ENCODE measurements around the gene EIF3D.
A peak's percentile ranks its signal among the peaks of the same experiment; 100 is the strongest.

Gene EIF3D

GRCh38 chr22:36512333-36512732, 16.6 kb downstream of the EIF3D start:
- TF ChIP-seq EP300 (IDR thresholded peaks at IDR 0.05; ENCODE audit: borderline replicate concordance) (no peak), TEAD4 (IDR thresholded peaks at IDR 0.05) (no peak), RAD21 (IDR thresholded peaks at IDR 0.05; ENCODE audit: low read depth) (no peak), REST (IDR thresholded peaks at IDR 0.05; ENCODE audit: low read depth) (no peak), CEBPB (IDR thresholded peaks at IDR 0.05) (no peak), FOXM1 (IDR thresholded peaks at IDR 0.05; ENCODE audit: borderline replicate concordance, low read depth) (no peak), ZBTB7A (IDR thresholded peaks at IDR 0.05; ENCODE audit: low read depth) (no peak), EGR1 (IDR thresholded peaks at IDR 0.05) (no peak), CREB1 (IDR thresholded peaks at IDR 0.05; ENCODE audit: low read depth) (no peak), USF1 (IDR thresholded peaks at IDR 0.05) (no peak), TCF12 (IDR thresholded peaks at IDR 0.05; ENCODE audit: low read depth) (no peak), YY1 (IDR thresholded peaks at IDR 0.05; ENCODE audit: low read depth) (no peak), TAF1 (IDR thresholded peaks at IDR 0.05; ENCODE audit: low read depth) (no peak), NFIC (IDR thresholded peaks at IDR 0.05) (no peak)
- TF ChIP-seq, protein P1, sequence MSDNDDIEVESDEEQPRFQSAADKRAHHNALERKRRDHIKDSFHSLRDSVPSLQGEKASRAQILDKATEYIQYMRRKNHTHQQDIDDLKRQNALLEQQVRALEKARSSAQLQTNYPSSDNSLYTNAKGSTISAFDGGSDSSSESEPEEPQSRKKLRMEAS (IDR thresholded peaks at IDR 0.05): no peak

DNA sequence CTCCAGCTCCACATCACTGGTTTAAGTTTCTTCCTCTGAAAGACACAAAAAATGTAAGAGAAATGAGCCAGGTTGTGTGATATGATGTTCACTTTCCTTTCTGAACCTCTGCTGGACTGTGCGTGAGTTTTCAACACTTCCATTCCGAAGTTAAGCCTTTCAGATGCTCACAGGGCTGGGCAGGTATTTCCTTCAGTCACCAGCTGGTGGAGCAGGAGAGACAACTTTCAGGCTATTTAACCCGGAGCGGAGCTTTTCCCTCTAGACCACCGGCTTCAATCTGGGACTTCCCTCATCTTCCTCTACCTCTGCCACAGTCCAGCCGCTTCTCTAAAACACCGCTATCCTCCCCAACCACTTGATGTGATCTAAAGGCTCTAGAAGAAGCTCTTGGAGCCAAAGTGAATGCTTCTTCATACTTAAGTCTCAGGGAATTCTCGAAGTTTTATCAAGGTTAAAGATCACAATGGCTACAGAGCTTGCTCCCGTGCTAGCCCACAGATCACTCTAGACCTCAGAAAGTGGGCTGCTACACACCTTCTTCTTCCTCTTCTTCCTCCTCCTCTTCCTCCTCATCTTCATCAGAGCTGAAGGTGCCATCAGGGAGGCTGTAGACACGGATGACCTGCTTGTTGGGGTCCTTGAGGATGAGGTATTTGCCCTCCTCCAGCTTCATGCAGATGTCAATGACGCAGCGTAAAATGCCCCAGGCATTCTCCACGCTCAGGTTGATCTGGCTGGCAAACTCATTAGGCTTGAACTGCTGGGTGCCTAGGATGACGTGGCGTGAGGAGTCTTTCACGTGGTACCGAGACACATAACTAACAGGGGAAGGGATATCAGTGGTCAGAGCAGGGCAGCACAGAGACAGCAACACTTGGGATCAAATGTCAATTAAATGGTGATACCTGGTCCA, 17.7 kb downstream of the EIF3D start:
- no peak for TF ChIP-seq NFIC (IDR thresholded peaks at IDR 0.05)
- TF ChIP-seq EP300 (IDR thresholded peaks at IDR 0.05; ENCODE audit: borderline replicate concordance): no peak
- TF ChIP-seq RAD21 (IDR thresholded peaks at IDR 0.05; ENCODE audit: low read depth): peak; percentile 27; the same call in 1 of the 2 replicates

- TF ChIP-seq EP300 (IDR thresholded peaks at IDR 0.05; ENCODE audit: borderline replicate concordance) (no peak), CEBPB (IDR thresholded peaks at IDR 0.05) (peak; percentile 72)
Observed at GRCh38 chr22:36510384-36510783, 18.6 kb downstream of the EIF3D start.

GRCh38 chr22:36507518-36508010, 21.4 kb downstream of the EIF3D start:
- TF ChIP-seq TCF12 (IDR thresholded peaks at IDR 0.05; ENCODE audit: low read depth) (no peak), USF1 (IDR thresholded peaks at IDR 0.05) (no peak), TEAD4 (IDR thresholded peaks at IDR 0.05) (no peak), CEBPB (IDR thresholded peaks at IDR 0.05) (no peak), EP300 (IDR thresholded peaks at IDR 0.05; ENCODE audit: borderline replicate concordance) (no peak), NFIC (IDR thresholded peaks at IDR 0.05) (no peak), EGR1 (IDR thresholded peaks at IDR 0.05) (no peak), RAD21 (IDR thresholded peaks at IDR 0.05; ENCODE audit: low read depth) (no peak), TAF1 (IDR thresholded peaks at IDR 0.05; ENCODE audit: low read depth) (no peak), ZBTB7A (IDR thresholded peaks at IDR 0.05; ENCODE audit: low read depth) (no peak), FOXM1 (IDR thresholded peaks at IDR 0.05; ENCODE audit: borderline replicate concordance, low read depth) (no peak), REST (IDR thresholded peaks at IDR 0.05; ENCODE audit: low read depth) (no peak)

DNA sequence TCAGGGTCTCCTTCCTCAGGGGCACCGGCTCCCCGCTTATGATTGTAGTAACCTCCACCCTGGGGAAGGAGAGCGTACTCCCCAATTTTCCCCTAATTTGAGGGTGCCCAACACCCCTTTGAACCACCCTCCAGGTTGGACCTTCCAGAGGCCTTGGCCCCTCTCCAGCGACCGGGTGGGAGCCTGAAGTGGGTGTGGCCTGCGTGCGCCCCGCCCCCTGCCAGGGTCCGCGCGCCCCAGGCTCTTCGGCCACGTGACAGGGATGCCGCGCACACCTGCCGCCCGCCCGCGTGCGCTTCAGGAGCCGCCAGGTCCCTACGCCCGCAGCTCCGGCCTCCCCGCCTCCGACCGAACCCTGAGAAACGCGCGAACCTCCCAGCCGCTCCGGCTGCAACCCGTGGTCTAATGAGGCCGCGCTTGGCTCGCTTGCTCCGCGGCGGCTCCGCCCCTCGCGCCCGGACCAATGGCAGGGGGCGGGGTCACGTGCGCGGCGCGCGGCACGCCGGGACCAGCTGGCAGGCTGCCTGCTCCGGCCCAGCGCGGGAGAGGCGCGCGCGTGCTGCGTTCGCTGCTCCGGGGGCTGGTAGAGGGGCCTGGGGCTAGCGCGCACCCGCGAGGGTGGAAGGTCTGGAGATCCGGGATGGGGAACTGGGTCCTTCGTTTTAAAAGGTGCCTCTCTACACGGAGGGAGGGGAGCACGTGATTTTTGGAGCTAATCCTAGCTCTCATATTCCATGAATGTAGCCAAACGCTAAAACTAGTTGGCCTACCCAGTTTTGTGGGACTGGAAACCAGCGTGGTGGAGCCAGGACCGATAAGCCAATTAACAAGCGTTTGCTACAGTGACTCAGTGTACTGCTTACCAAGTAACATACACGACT, 22.1 kb downstream of the EIF3D start, which contains the start of gene FOXRED2:
Gene FOXRED2, minus strand, starts transcription at position 404 of the 881 bp plus-strand sequence. CDS start 618 bp downstream, outside the sequence.
- no peak for TF ChIP-seq REST (IDR thresholded peaks at IDR 0.05; ENCODE audit: low read depth)
- TF ChIP-seq, protein P1 (IDR thresholded peaks at IDR 0.05): peak; percentile 99
- TF ChIP-seq TCF12 (IDR thresholded peaks at IDR 0.05; ENCODE audit: low read depth): peak; percentile 60; the same call in 1 of the 2 replicates
- TF ChIP-seq USF1 (IDR thresholded peaks at IDR 0.05): peak; percentile 90
- TF ChIP-seq EGR1 (IDR thresholded peaks at IDR 0.05): no peak; the same call in 1 of the 2 replicates
- peak; percentile 80 for TF ChIP-seq TAF1 (IDR thresholded peaks at IDR 0.05; ENCODE audit: low read depth)
- TF ChIP-seq NFIC (IDR thresholded peaks at IDR 0.05): peak; percentile 96
- no peak for TF ChIP-seq RAD21 (IDR thresholded peaks at IDR 0.05; ENCODE audit: low read depth)
- TF ChIP-seq FOXM1 (IDR thresholded peaks at IDR 0.05; ENCODE audit: borderline replicate concordance, low read depth): no peak
- no peak for TF ChIP-seq TEAD4 (IDR thresholded peaks at IDR 0.05)
- TF ChIP-seq ZBTB7A (IDR thresholded peaks at IDR 0.05; ENCODE audit: low read depth): peak; percentile 50
- peak; percentile 32; the same call in 1 of the 2 replicates for TF ChIP-seq YY1 (IDR thresholded peaks at IDR 0.05; ENCODE audit: low read depth)
- no peak for TF ChIP-seq EP300 (IDR thresholded peaks at IDR 0.05; ENCODE audit: borderline replicate concordance)
- TF ChIP-seq CREB1 (IDR thresholded peaks at IDR 0.05; ENCODE audit: low read depth): peak; percentile 33; the same call in 1 of the 2 replicates
- no peak for TF ChIP-seq CEBPB (IDR thresholded peaks at IDR 0.05)
